Measurements from ENCODE around the gene SPDYC. TPM values are rescaled to one million over a fixed set of nuclear protein-coding genes. Genes with fewer than 3 reads are reported as not detected.

SPDYC gene
- total RNA-seq, 1 experiment from 2014 or later: 1.2 TPM

DNA sequence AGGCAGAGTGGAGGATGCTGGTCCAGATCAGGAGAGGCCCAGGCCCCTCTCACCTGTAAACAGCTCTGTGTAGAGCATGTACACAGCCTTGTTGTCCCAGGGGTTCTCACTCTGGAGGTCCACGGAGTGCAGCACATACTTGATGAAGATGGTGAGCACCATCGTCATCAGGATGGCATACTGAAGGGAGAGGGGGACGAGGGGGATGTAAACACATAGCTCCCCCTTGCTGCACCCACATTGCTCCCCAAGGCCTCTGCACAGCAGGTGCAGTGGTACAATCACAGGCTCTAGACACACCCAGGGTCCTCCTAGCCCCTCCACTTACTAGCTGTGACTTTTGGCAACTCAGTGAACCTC lies 38.6 kb upstream of the SPDYC start:
- Histone ChIP-seq H3K36me3 (ENCODE audit: control insufficient read depth in 1 of 2, insufficient read depth in 2 of 2, low read length in 2 of 2) (peaks cover 22 to 49% of the 10 kb centered on the region in 2 experiments; a peak in 3 of 4 replicates), H3K9me2 (ENCODE audit: insufficient read depth) (no peaks in the 10 kb centered on the region), H3K79me2 (ENCODE audit: insufficient read depth, low read length) (peaks cover 31% of the 10 kb centered on the region), H3K27ac (ENCODE audit: low read depth, low read length) (no peak overlapping the region), H3K4me1 (ENCODE audit: control insufficient read depth in 1 of 2, insufficient read depth in 2 of 2, low read length in 2 of 2) (peaks cover 9 to 25% of the 10 kb centered on the region in 2 experiments; a peak in 3 of 4 replicates), H3K9me3 (ENCODE audit: control insufficient read depth in 1 of 2, insufficient read depth in 1 of 2, low read depth in 1 of 2, low read length in 2 of 2) (no peaks in the 10 kb centered on the region), H3K4me3 (replicated peaks in 1 of 2; ENCODE audit: low read depth in 1 of 2, low read length in 2 of 2) (no peak overlapping the region), H3K9ac (ENCODE audit: low read length) (no peak overlapping the region), H2AFZ (ENCODE audit: low read depth, low read length, poor library complexity, severe bottlenecking) (no peak overlapping the region), H3K27me3 (ENCODE audit: insufficient read depth, low read length) (no peaks in the 10 kb centered on the region), H4K20me1 (ENCODE audit: insufficient read depth) (no peaks in the 10 kb centered on the region), H3K4me2 (ENCODE audit: low read length) (no peak overlapping the region)
- no TSS peak for BruUV-seq (replicated peaks)
- ChIA-PET RAD21 (ENCODE audit: low non-redundant PET in 1 of 2, low total read pairs in 2 of 2, uncharacterized antibody in 2 of 2, unreplicated experiment in 2 of 2) (no interaction called here), POLR2A (interaction anchor here (2.1 kb wide), 1 partner anchor 9 kb away, joined by 12 read pairs; the partner anchor contains the start of genes FAU and MRPL49), CTCF (no interaction called here)
- TF ChIP-seq SRF (IDR thresholded peaks at IDR 0.05; ENCODE audit: low read depth) (no peak), EZH2 (IDR thresholded peaks at IDR 0.05) (no peak), TCF7L2 (IDR thresholded peaks at IDR 0.05; ENCODE audit: borderline replicate concordance, extremely low read depth, insufficient read depth, insufficient read length) (no peak), POLR2A (IDR thresholded peaks at IDR 0.05; ENCODE audit: borderline replicate concordance, extremely low read depth, insufficient read depth, insufficient read length) (no peak), JUND (IDR thresholded peaks at IDR 0.05) (no peak), SP1 (IDR thresholded peaks at IDR 0.05; ENCODE audit: low read depth) (no peak), ELF1 (IDR thresholded peaks at IDR 0.05; ENCODE audit: borderline replicate concordance, low read depth) (no peak)
- TF ChIP-seq, protein P1, sequence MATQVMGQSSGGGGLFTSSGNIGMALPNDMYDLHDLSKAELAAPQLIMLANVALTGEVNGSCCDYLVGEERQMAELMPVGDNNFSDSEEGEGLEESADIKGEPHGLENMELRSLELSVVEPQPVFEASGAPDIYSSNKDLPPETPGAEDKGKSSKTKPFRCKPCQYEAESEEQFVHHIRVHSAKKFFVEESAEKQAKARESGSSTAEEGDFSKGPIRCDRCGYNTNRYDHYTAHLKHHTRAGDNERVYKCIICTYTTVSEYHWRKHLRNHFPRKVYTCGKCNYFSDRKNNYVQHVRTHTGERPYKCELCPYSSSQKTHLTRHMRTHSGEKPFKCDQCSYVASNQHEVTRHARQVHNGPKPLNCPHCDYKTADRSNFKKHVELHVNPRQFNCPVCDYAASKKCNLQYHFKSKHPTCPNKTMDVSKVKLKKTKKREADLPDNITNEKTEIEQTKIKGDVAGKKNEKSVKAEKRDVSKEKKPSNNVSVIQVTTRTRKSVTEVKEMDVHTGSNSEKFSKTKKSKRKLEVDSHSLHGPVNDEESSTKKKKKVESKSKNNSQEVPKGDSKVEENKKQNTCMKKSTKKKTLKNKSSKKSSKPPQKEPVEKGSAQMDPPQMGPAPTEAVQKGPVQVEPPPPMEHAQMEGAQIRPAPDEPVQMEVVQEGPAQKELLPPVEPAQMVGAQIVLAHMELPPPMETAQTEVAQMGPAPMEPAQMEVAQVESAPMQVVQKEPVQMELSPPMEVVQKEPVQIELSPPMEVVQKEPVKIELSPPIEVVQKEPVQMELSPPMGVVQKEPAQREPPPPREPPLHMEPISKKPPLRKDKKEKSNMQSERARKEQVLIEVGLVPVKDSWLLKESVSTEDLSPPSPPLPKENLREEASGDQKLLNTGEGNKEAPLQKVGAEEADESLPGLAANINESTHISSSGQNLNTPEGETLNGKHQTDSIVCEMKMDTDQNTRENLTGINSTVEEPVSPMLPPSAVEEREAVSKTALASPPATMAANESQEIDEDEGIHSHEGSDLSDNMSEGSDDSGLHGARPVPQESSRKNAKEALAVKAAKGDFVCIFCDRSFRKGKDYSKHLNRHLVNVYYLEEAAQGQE (IDR thresholded peaks at IDR 0.05; ENCODE audit: low read depth): no peak
- TF ChIP-seq, protein P2, sequence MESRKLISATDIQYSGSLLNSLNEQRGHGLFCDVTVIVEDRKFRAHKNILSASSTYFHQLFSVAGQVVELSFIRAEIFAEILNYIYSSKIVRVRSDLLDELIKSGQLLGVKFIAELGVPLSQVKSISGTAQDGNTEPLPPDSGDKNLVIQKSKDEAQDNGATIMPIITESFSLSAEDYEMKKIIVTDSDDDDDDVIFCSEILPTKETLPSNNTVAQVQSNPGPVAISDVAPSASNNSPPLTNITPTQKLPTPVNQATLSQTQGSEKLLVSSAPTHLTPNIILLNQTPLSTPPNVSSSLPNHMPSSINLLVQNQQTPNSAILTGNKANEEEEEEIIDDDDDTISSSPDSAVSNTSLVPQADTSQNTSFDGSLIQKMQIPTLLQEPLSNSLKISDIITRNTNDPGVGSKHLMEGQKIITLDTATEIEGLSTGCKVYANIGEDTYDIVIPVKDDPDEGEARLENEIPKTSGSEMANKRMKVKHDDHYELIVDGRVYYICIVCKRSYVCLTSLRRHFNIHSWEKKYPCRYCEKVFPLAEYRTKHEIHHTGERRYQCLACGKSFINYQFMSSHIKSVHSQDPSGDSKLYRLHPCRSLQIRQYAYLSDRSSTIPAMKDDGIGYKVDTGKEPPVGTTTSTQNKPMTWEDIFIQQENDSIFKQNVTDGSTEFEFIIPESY (IDR thresholded peaks at IDR 0.05; ENCODE audit: extremely low read depth, insufficient replicate concordance, low read length): no peak
- TF ChIP-seq, protein P3, sequence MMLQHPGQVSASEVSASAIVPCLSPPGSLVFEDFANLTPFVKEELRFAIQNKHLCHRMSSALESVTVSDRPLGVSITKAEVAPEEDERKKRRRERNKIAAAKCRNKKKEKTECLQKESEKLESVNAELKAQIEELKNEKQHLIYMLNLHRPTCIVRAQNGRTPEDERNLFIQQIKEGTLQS (IDR thresholded peaks at IDR 0.05): no peak
- ATAC-seq (no peak), DNase-seq (ENCODE audit: low read depth, low spot score) (no peak)
- intact Hi-C loops (cut with micrococcal nuclease): no loop called here

All from HCT116 (cell line).